IMR-90 (cell line): ENCODE data around the gene APOBEC3F. TPM values are rescaled to one million over a fixed set of nuclear protein-coding genes. Genes with fewer than 3 reads are reported as not detected.

Experiments
- ATAC-seq: fragments of 200-7000 bp; cut with Tn5 transposase; 2 replicates; pipeline ENCODE4 v1.9.1; 2020; ENCODE audit warnings: low read depth, mild to moderate bottlenecking, moderate library complexity
- BruUV-seq: library from RNA; stranded (reverse); fragments of 400-500 nt; replicated peaks from 2 replicates; lab custom pipeline; 2021; lab: Mats Ljungman, UMichigan
- CTCF ChIA-PET: fragments of 300-600 bp; formaldehyde crosslinking; extraction: SDS; loops from one replicate; lab custom pipeline; 2021; ENCODE audit warnings: antibody characterized with exemption; lab: Yijun Ruan, JAX
- POLR2A ChIA-PET: fragments of 300-600 bp; sonication (Branson Sonifier 250); formaldehyde crosslinking; loops from one replicate; lab custom pipeline; 2022; ENCODE audit warnings: antibody characterized with exemption; ENCODE audit not compliant: unreplicated experiment; lab: Charles Lee
- DNase-seq: peaks from one replicate; pipeline ENCODE4 v3.0.0; 2013
- H2AFZ ChIP-seq: replicated peaks from 2 replicates; pipeline ENCODE3; 2013; ENCODE audit warnings: low read length, mild to moderate bottlenecking; ENCODE audit not compliant: poor library complexity
- H2AK5ac ChIP-seq: 2 replicates; pipeline ENCODE4 v1.6.1; 2013; ENCODE audit warnings: low read depth, low read length, inconsistent platforms
- H2AK9ac ChIP-seq: replicated peaks from 2 replicates; pipeline ENCODE3; 2013; ENCODE audit warnings: mild to moderate bottlenecking, low read depth, low read length, moderate library complexity; ENCODE audit not compliant: poor library complexity
- H2BK120ac ChIP-seq: 2 replicates; pipeline ENCODE4 v1.6.1; 2013; ENCODE audit warnings: low read depth, low read length, inconsistent platforms
- H2BK15ac ChIP-seq: 3 replicates; pipeline ENCODE4 v1.6.1; 2013; ENCODE audit warnings: low read depth, low read length, inconsistent platforms
- H2BK20ac ChIP-seq: 2 replicates; pipeline ENCODE4 v1.6.1; 2013; ENCODE audit warnings: low read depth, mild to moderate bottlenecking, inconsistent platforms, low read length, moderate library complexity
- H2BK5ac ChIP-seq: 2 replicates; pipeline ENCODE4 v1.6.1; 2013; ENCODE audit warnings: mild to moderate bottlenecking, low read depth, low read length, inconsistent platforms; ENCODE audit not compliant: poor library complexity, severe bottlenecking
- H3K14ac ChIP-seq: replicated peaks from 2 replicates; pipeline ENCODE4 v1.6.1; 2013; ENCODE audit warnings: low read depth, low read length, inconsistent platforms
- H3K18ac ChIP-seq: 2 replicates; pipeline ENCODE4 v1.6.1; 2013; ENCODE audit warnings: low read depth, low read length, control low read depth
- H3K23ac ChIP-seq: 2 replicates; pipeline ENCODE4 v1.6.1; 2013; ENCODE audit warnings: low read depth, low read length, inconsistent platforms
- H3K27ac ChIP-seq: 2 replicates; pipeline ENCODE4 v1.5.1; 2013; ENCODE audit warnings: mild to moderate bottlenecking, control low read depth, low read length; ENCODE audit not compliant: insufficient read depth
- H3K27me3 ChIP-seq: 2 replicates; pipeline ENCODE4 v1.6.1; 2013; ENCODE audit warnings: low read length; ENCODE audit not compliant: control insufficient read depth, insufficient read depth
- H3K36me3 ChIP-seq: 2 replicates; pipeline ENCODE4 v1.6.1; 2013; ENCODE audit warnings: low read length, mixed read lengths; ENCODE audit not compliant: control insufficient read depth, insufficient read depth
- H3K4ac ChIP-seq: 2 replicates; pipeline ENCODE4 v1.6.1; 2013; ENCODE audit warnings: low read depth, low read length, inconsistent platforms
- H3K4me1 ChIP-seq: 2 replicates; pipeline ENCODE4 v1.6.1; 2013; ENCODE audit warnings: low read length, mixed read lengths; ENCODE audit not compliant: control insufficient read depth, insufficient read depth
- H3K4me2 ChIP-seq: 2 replicates; pipeline ENCODE4 v1.6.1; 2013; ENCODE audit warnings: low read depth, mild to moderate bottlenecking, control low read depth, low read length, moderate library complexity
- H3K4me3 ChIP-seq: 2 replicates; pipeline ENCODE4 v1.5.1; 2013; ENCODE audit warnings: low read depth, mild to moderate bottlenecking, control low read depth, low read length, moderate library complexity; ENCODE audit not compliant: insufficient read depth
- H3K56ac ChIP-seq: 2 replicates; pipeline ENCODE4 v1.6.1; 2013; ENCODE audit warnings: low read length, inconsistent platforms; ENCODE audit not compliant: insufficient read depth; ENCODE audit errors: extremely low read depth
- H3K79me1 ChIP-seq, 2 experiments: 2 replicates each; pipeline ENCODE4 v1.6.1; 2013; ENCODE audit warnings: low read length in 2 of 2, inconsistent platforms in 1 of 2, low read depth in 1 of 2
- H3K9ac ChIP-seq: 2 replicates; pipeline ENCODE4 v1.6.1; 2013; ENCODE audit warnings: low read depth, low read length, control low read depth
- H3K9me1 ChIP-seq: 2 replicates; pipeline ENCODE4 v1.6.1; 2013; ENCODE audit warnings: low read length, inconsistent platforms; ENCODE audit not compliant: insufficient read depth
- H3K9me3 ChIP-seq: 2 replicates; pipeline ENCODE4 v1.6.1; 2013; ENCODE audit warnings: low read length; ENCODE audit not compliant: control insufficient read depth, insufficient read depth
- H4K20me1 ChIP-seq: 2 replicates; pipeline ENCODE4 v1.6.1; 2013; ENCODE audit warnings: low read length, inconsistent platforms; ENCODE audit not compliant: insufficient read depth
- H4K5ac ChIP-seq: 2 replicates; pipeline ENCODE4 v1.6.1; 2013; ENCODE audit warnings: mild to moderate bottlenecking, low read depth, low read length, control low read depth
- H4K8ac ChIP-seq, 2 experiments: 2 replicates each; pipeline ENCODE4 v1.6.1; 2013; ENCODE audit warnings: low read depth in 2 of 2, low read length in 2 of 2, control low read depth in 1 of 2, inconsistent platforms in 1 of 2
- H4K91ac ChIP-seq: 2 replicates; pipeline ENCODE4 v1.6.1; 2013; ENCODE audit warnings: low read depth, low read length, inconsistent platforms; ENCODE audit not compliant: insufficient read depth
- BHLHE40 ChIP-seq: fragments of 150-350 bp; IDR thresholded peaks from 2 replicates; pipeline ENCODE4 v1.6.1; 2016; ENCODE audit warnings: mild to moderate bottlenecking, low read depth, low read length
- CEBPB ChIP-seq: IDR thresholded peaks from 2 replicates; pipeline ENCODE4 v1.6.1; 2012; ENCODE audit warnings: low read depth, low read length, improper control_type of control experiment
- CHD1 ChIP-seq: IDR thresholded peaks from 2 replicates; pipeline ENCODE4 v1.6.1; 2012; ENCODE audit warnings: low read depth, low read length, improper control_type of control experiment
- ELK1 ChIP-seq: fragments of 150-350 bp; IDR thresholded peaks from 2 replicates; pipeline ENCODE4 v1.6.1; 2016; ENCODE audit warnings: low read depth, mild to moderate bottlenecking, low read length, moderate library complexity, borderline replicate concordance
- FOS ChIP-seq: fragments of 150-350 bp; IDR thresholded peaks from 2 replicates; pipeline ENCODE4 v1.6.1; 2016; ENCODE audit warnings: low read depth, low read length
- MAFK ChIP-seq: IDR thresholded peaks from 2 replicates; pipeline ENCODE4 v1.6.1; 2012; ENCODE audit warnings: low read depth, low read length, improper control_type of control experiment
- MXI1 ChIP-seq: IDR thresholded peaks from 2 replicates; pipeline ENCODE4 v1.6.1; 2012; ENCODE audit warnings: low read depth, mild to moderate bottlenecking, low read length, moderate library complexity, borderline replicate concordance
- POLR2A ChIP-seq: IDR thresholded peaks from 2 replicates; pipeline ENCODE4 v1.6.1; 2012; ENCODE audit warnings: mild to moderate bottlenecking, low read depth, low read length
- RAD21 ChIP-seq: IDR thresholded peaks from 2 replicates; pipeline ENCODE4 v1.6.1; 2012; ENCODE audit warnings: low read length, improper control_type of control experiment
- RCOR1 ChIP-seq: IDR thresholded peaks from 2 replicates; pipeline ENCODE4 v1.6.1; 2012; ENCODE audit warnings: mild to moderate bottlenecking, low read length, improper control_type of control experiment; ENCODE audit not compliant: insufficient replicate concordance
- RFX5 ChIP-seq: IDR thresholded peaks from 2 replicates; pipeline ENCODE4 v1.8.0; 2012; ENCODE audit warnings: low read depth, mild to moderate bottlenecking, low read length, moderate library complexity
- SMC3 ChIP-seq: fragments of 150-350 bp; IDR thresholded peaks from 2 replicates; pipeline ENCODE4 v1.6.1; 2016; ENCODE audit warnings: low read depth, mild to moderate bottlenecking, antibody characterized with exemption, low read length, moderate library complexity
- USF2 ChIP-seq: fragments of 150-350 bp; IDR thresholded peaks from 2 replicates; pipeline ENCODE4 v1.6.1; 2017; ENCODE audit warnings: mild to moderate bottlenecking, antibody characterized with exemption, low read length, low read depth
- WGBS, 2 experiments: methylation state at CpG; one replicate each; pipeline versions ENCODE4 v1.1.5 to v1.1.7; 2013; ENCODE audit warnings: missing lambda C conversion rate in 2 of 2; ENCODE audit not compliant: insufficient read length in 1 of 2; ENCODE audit errors: extremely low coverage in 2 of 2; 5-methylcytosine and 5-hydroxymethylcytosine counted together
- dilution Hi-C: fragments of 300-500 bp; cut with HindIII; formaldehyde crosslinking; loops from one replicate; pipeline ENCODE4 v1.14.3; 2018; ENCODE audit warnings: low sequenced_read_pairs; ENCODE audit not compliant: unreplicated experiment
- in situ Hi-C: fragments of 300-500 bp; cut with MboI; formaldehyde crosslinking; loops from 3 replicates; pipeline ENCODE4 v1.14.3; 2019; ENCODE audit warnings: low sequenced_read_pairs, inconsistent platforms, mixed read lengths
- intact Hi-C: fragments of 100-400 bp; cut with micrococcal nuclease; formaldehyde crosslinking; loops from 2 replicates; pipeline ENCODE4 v1.10.0; 2022
- polyA plus RNA-seq, 3 experiments: library from polyadenylated mRNA; depleted of rRNA; stranded (reverse); fragments of >200 nt; gene quantifications; 2 replicates each; pipeline ENCODE4 v1.2.3, GENCODE V29; 2012; ENCODE audit warnings: low replicate concordance in 1 of 3
- total RNA-seq: library from RNA; depleted of rRNA; stranded (reverse); fragments of >200 nt; gene quantifications from 2 replicates; pipeline ENCODE4 v1.2.3, GENCODE V29; 2012
- TF ChIP-seq, protein P1 (sequence below): conservative IDR thresholded peaks from 2 replicates; pipeline ENCODE4 v1.5.1; 2012; ENCODE audit warnings: mild to moderate bottlenecking, low read depth, low read length, improper control_type of control experiment

The APOBEC3F gene
- total and polyA plus RNA-seq, 2 of the 4 experiments (the other 2 are of a cell fraction): 3.4 to 8.3 TPM

DNA sequence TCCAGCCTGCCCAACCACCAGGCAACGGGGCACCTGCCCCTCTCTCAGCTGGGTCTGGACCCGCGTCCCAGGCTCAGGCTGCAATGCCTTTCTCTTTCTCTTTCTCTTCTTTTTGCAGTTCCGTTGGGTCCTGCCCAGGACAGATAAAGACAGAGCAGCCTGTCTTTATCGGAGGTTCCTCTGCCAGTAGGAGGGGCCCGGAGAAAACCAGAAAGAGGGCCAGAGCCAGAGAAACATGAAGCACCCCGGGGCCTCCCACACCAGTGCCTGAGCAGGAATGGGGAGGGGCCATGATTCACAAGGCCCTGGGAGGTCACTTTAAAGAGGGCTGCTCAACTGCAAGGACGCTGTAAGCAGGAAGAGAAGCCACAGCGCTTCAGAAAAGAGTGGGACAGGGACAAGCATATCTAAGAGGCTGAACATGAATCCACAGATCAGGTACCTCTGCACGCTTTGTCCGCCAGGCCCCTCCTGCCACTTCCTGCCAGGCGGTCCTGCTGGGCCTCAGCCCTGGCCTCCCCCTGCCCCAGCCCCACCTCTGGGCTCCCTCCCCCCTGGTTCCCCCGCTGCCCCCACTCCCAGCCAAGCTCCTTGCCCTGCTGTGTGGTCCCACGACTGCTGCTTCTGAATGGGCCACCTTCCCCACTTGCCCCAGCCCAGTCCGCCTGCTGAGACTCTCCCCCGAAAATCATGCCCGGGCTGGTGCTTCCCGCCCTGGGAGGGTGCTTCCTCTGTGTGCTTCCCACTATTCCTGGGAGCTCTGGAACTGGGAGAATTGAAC is 26.5 kb upstream of the APOBEC3F start, which contains the start of gene APOBEC3C:
TSS of gene APOBEC3C (plus strand) at position 316 of the 781 bp plus-strand sequence. CDS start at position 422, 106 bp downstream.
- Histone ChIP-seq H3K9me3 (no peaks in the 10 kb centered on the region), H3K56ac (peak within 1 kb of the TSS; percentile 82), H2AK9ac (peak within 1 kb of the TSS; percentile 91), H3K9me1 (peaks cover 8% of the 10 kb centered on the region; the same call in 1 of the 2 replicates), H3K18ac (peak within 1 kb of the TSS; percentile 48), H4K5ac (peak within 1 kb of the TSS; percentile 62), H3K4ac (peak within 1 kb of the TSS; percentile 96), H3K27ac (peak within 1 kb of the TSS; percentile 92), H4K20me1 (no peaks in the 10 kb centered on the region), H3K36me3 (peaks cover 7% of the 10 kb centered on the region; the same call in 1 of the 2 replicates), H4K91ac (peak within 1 kb of the TSS; percentile 93), H3K9ac (peak within 1 kb of the TSS; percentile 88), H3K27me3 (no peaks in the 10 kb centered on the region), H2AK5ac (peak within 1 kb of the TSS; percentile 96), H3K4me3 (peak within 1 kb of the TSS; percentile 81), H2BK20ac (peak within 1 kb of the TSS; percentile 67; the same call in 1 of the 2 replicates), H2BK15ac (peak within 1 kb of the TSS; percentile 94; the same call in 2 of the 3 replicates), H2BK120ac (peak within 1 kb of the TSS; percentile 88), H2BK5ac (peak within 1 kb of the TSS; percentile 94), H3K14ac (peak within 1 kb of the TSS; percentile 99), H3K79me1 (peaks cover 8 to 34% of the 10 kb centered on the region in 2 experiments), H3K4me1 (peaks cover 5% of the 10 kb centered on the region), H3K23ac (peak within 1 kb of the TSS; percentile 97), H2AFZ (peak within 1 kb of the TSS; percentile 91), H3K4me2 (peak within 1 kb of the TSS; percentile 62), H4K8ac (peak within 1 kb of the TSS; percentile 79 to 96; a peak in 3 of 4 replicates)
- no TSS peak for BruUV-seq
- ChIA-PET POLR2A (no interaction called here), CTCF (no interaction called here)
- intact Hi-C loops (no loop called here), in situ Hi-C loops (loop anchor here (5.0 kb wide), 1 partner anchor 108 kb away; no protein-coding TSS in a partner anchor), dilution Hi-C loops (no loop called here)
- ATAC-seq (peak; percentile 99), DNase-seq (peak; percentile 90)
- WGBS, 2 experiments: 0% methylated on average over 2 of the region's 18 CpGs; no CpG with 5 or more reads in 1 of the 2 experiments
- TF ChIP-seq RFX5 (no peak), FOS (no peak), ELK1 (no peak), MXI1 (no peak), USF2 (no peak), POLR2A (peak; percentile 65; the same call in 1 of the 2 replicates), RCOR1 (no peak), BHLHE40 (no peak), CHD1 (no peak), MAFK (no peak), SMC3 (peak; percentile 29; the same call in 1 of the 2 replicates), CEBPB (no peak), RAD21 (no peak)
- TF ChIP-seq, protein P1, sequence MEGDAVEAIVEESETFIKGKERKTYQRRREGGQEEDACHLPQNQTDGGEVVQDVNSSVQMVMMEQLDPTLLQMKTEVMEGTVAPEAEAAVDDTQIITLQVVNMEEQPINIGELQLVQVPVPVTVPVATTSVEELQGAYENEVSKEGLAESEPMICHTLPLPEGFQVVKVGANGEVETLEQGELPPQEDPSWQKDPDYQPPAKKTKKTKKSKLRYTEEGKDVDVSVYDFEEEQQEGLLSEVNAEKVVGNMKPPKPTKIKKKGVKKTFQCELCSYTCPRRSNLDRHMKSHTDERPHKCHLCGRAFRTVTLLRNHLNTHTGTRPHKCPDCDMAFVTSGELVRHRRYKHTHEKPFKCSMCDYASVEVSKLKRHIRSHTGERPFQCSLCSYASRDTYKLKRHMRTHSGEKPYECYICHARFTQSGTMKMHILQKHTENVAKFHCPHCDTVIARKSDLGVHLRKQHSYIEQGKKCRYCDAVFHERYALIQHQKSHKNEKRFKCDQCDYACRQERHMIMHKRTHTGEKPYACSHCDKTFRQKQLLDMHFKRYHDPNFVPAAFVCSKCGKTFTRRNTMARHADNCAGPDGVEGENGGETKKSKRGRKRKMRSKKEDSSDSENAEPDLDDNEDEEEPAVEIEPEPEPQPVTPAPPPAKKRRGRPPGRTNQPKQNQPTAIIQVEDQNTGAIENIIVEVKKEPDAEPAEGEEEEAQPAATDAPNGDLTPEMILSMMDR: peak; percentile 29; the same call in 1 of the 2 replicates
